ENCODE measurements around the gene TNFAIP8L3. TPM values are rescaled to one million over a fixed set of nuclear protein-coding genes. Genes with fewer than 3 reads are reported as not detected.

Gene TNFAIP8L3
- total and polyA plus RNA-seq, 7 experiments from 2014 or later = not detected

DNA sequence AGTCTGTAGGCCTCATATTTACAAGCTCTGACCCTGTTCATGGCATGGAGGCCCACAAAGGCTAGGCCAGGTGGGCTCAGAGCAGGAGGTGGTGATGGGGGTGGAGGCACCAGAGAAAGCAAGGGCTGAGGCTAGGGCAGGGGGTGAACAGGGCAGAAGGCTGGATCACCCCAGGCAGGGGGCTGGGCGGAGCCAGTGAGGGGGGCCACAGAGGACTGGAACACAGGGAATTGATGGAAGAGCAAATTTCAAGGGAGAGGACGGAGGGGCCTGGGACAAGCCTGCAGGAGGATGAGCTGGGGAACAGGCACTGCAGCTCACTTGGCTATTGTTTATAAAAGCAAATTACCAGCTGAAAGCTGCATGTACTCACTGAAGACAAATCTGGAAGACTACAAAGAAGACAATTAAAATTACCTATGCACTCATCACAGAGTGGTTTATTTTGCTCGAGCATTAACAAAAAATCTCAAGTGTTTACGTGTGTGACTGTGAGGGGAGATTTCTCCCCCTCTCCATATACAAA lies 11.0 kb downstream of the TNFAIP8L3 start:
- ChIA-PET CTCF (no interaction called here), POLR2A (no interaction called here)
- peaks cover 6 to 26% (median 15%) of the 10 kb centered on the region in 5 donors for H3K27me3 Mint-ChIP-seq
- H3K4me1 ChIP-seq (ENCODE audit: control insufficient read depth in 2 of 2, insufficient read depth in 2 of 2, low read length in 2 of 2) = no peaks in the 10 kb centered on the region
- no peaks in the 10 kb centered on the region for H3K36me3 ChIP-seq (ENCODE audit: control insufficient read depth in 2 of 3, insufficient read depth in 3 of 3, low read length in 3 of 3)
- H3K36me3 Mint-ChIP-seq = peaks cover 0 to 2% (median 0%) of the 10 kb centered on the region in 5 donors
- H3K27me3 ChIP-seq (ENCODE audit: control insufficient read depth in 2 of 2, insufficient read depth in 2 of 2, low read length in 2 of 2) = no peaks in the 10 kb centered on the region
- H3K4me1 Mint-ChIP-seq = peaks cover 0 to 6% (median 3%) of the 10 kb centered on the region in 7 donors
- ATAC-seq (no peak), DNase-seq (no peak)
- H3K4me3 Mint-ChIP-seq = no peak overlapping the region
- no peaks in the 10 kb centered on the region for H3K9me3 Mint-ChIP-seq
- no peak overlapping the region for H3K4me3 ChIP-seq (ENCODE audit: low read length)
- intact Hi-C loops (cut with micrococcal nuclease) = no loop called here
- no peak overlapping the region for H3K27ac Mint-ChIP-seq
- H3K27ac ChIP-seq (ENCODE audit: low read depth, low read length) = no peak overlapping the region
- no peaks in the 10 kb centered on the region for H3K9me3 ChIP-seq (ENCODE audit: control insufficient read depth in 2 of 3, low read length in 3 of 3)

- H3K4me1 ChIP-seq (ENCODE audit: control insufficient read depth in 2 of 2, insufficient read depth in 2 of 2, low read length in 2 of 2) = no peaks in the 10 kb centered on the region
- Mint-ChIP-seq H3K4me1 (peaks cover 0 to 18% (median 5%) of the 10 kb centered on the region in 7 donors), H3K4me3 (no peak overlapping the region), H3K27ac (no peak overlapping the region), H3K27me3 (peaks cover 6 to 20% (median 15%) of the 10 kb centered on the region in 5 donors), H3K9me3 (no peaks in the 10 kb centered on the region), H3K36me3 (peaks cover 0 to 5% (median 0%) of the 10 kb centered on the region in 5 donors)
- H3K9me3 ChIP-seq (ENCODE audit: control insufficient read depth in 2 of 3, low read length in 3 of 3) = no peaks in the 10 kb centered on the region
- no peak for ATAC-seq
- DNase-seq = no peak
- ChIA-PET CTCF (interaction anchor here (0.5 kb wide), 1 partner anchor 594 kb away, joined by 3 read pairs; no protein-coding TSS in a partner anchor), POLR2A (interaction anchor here (0.9 kb wide), 1 partner anchor 12 kb away, joined by 3 read pairs; no protein-coding TSS in a partner anchor)
- no peaks in the 10 kb centered on the region for H3K36me3 ChIP-seq (ENCODE audit: control insufficient read depth in 2 of 3, insufficient read depth in 3 of 3, low read length in 3 of 3)
- intact Hi-C loops (cut with micrococcal nuclease) = no loop called here
- no peak overlapping the region for H3K4me3 ChIP-seq (ENCODE audit: low read length)
- H3K27ac ChIP-seq (ENCODE audit: low read depth, low read length) = no peak overlapping the region
- no peaks in the 10 kb centered on the region for H3K27me3 ChIP-seq (ENCODE audit: control insufficient read depth in 2 of 2, insufficient read depth in 2 of 2, low read length in 2 of 2)
Measured at GRCh38 chr15:51082246-51082645, 12.5 kb downstream of the TNFAIP8L3 start.

DNA sequence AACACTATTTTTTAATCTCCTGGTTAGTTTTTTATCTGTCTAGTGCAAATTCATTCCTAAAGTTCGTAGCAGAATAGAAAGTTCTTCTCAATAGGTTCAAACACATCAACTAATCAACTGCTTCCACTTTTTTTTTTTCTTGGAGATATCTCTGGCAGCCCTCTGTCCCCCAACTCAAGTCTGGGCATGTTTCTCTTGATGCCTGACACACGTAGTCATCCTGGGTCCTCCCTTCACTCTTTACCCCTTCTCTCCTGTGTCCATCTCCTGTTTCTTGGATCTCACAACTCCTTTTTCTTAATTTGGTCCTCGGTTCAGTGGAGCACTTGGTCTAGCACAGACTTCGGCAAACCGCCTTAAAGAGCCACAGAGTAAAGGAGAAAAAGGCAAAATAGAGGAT lies 14.4 kb downstream of the TNFAIP8L3 start:
- Histone ChIP-seq H3K4me3 (ENCODE audit: low read length) (no peak overlapping the region), H3K4me1 (ENCODE audit: control insufficient read depth in 2 of 2, insufficient read depth in 2 of 2, low read length in 2 of 2) (no peaks in the 10 kb centered on the region), H3K9me3 (ENCODE audit: control insufficient read depth in 2 of 3, low read length in 3 of 3) (no peaks in the 10 kb centered on the region), H3K27me3 (ENCODE audit: control insufficient read depth in 2 of 2, insufficient read depth in 2 of 2, low read length in 2 of 2) (no peaks in the 10 kb centered on the region), H3K36me3 (ENCODE audit: control insufficient read depth in 2 of 3, insufficient read depth in 3 of 3, low read length in 3 of 3) (no peaks in the 10 kb centered on the region), H3K27ac (ENCODE audit: low read depth, low read length) (no peak overlapping the region)
- ATAC-seq (no peak), DNase-seq (no peak)
- Mint-ChIP-seq H3K27ac (no peak overlapping the region), H3K4me3 (no peak overlapping the region), H3K9me3 (no peaks in the 10 kb centered on the region), H3K36me3 (peaks cover 0 to 5% (median 0%) of the 10 kb centered on the region in 5 donors), H3K27me3 (peaks cover 1 to 31% (median 22%) of the 10 kb centered on the region in 5 donors), H3K4me1 (peaks cover 0 to 31% (median 10%) of the 10 kb centered on the region in 7 donors)
- ChIA-PET CTCF (interaction anchor here (0.6 kb wide), 1 partner anchor 175 kb away, joined by 5 read pairs; no protein-coding TSS in a partner anchor), POLR2A (no interaction called here)
- intact Hi-C loops (cut with micrococcal nuclease) = no loop called here

DNA sequence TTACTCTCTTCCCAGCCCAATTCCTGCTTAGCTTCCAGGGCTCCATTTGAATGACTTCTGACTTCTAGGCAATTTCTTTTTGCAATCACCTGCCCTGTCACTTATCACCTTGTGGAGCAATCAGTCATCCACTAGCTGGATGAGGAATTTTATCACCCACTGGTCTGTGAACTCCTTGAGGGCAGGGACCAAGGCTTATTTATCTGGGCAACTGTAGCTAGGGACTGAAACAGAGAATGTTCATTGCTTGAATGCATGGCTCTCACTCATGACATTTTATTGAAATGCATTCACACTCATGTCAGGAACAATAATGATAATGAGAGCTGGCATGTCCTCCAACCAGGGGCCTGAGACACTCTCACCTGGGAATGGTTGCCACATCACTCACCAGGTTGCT lies 15.5 kb downstream of the TNFAIP8L3 start:
- DNase-seq = no peak
- Mint-ChIP-seq H3K4me1 (peaks cover 0 to 31% (median 10%) of the 10 kb centered on the region in 7 donors), H3K27me3 (peaks cover 0 to 34% (median 25%) of the 10 kb centered on the region in 5 donors), H3K27ac (peak overlapping the region in 1 of 9 donors; percentile 33), H3K9me3 (no peaks in the 10 kb centered on the region), H3K4me3 (no peak overlapping the region), H3K36me3 (peaks cover 0 to 5% (median 0%) of the 10 kb centered on the region in 5 donors)
- Histone ChIP-seq H3K27ac (ENCODE audit: low read depth, low read length) (no peak overlapping the region), H3K27me3 (ENCODE audit: control insufficient read depth in 2 of 2, insufficient read depth in 2 of 2, low read length in 2 of 2) (no peaks in the 10 kb centered on the region), H3K36me3 (ENCODE audit: control insufficient read depth in 2 of 3, insufficient read depth in 3 of 3, low read length in 3 of 3) (no peaks in the 10 kb centered on the region), H3K4me3 (ENCODE audit: low read length) (no peak overlapping the region), H3K4me1 (ENCODE audit: control insufficient read depth in 2 of 2, insufficient read depth in 2 of 2, low read length in 2 of 2) (no peaks in the 10 kb centered on the region), H3K9me3 (ENCODE audit: control insufficient read depth in 2 of 3, low read length in 3 of 3) (no peaks in the 10 kb centered on the region)
- POLR2A ChIA-PET = no interaction called here
- ATAC-seq = no peak
- CTCF ChIA-PET = no interaction called here
- intact Hi-C loops (cut with micrococcal nuclease) = no loop called here

- peak; percentile 30 to 67 (median 46) for DNase-seq
- peak overlapping the region; percentile 35 for H3K4me3 ChIP-seq (ENCODE audit: low read length)
- no peaks in the 10 kb centered on the region for H3K27me3 ChIP-seq (ENCODE audit: control insufficient read depth in 2 of 2, insufficient read depth in 2 of 2, low read length in 2 of 2)
- intact Hi-C loops (cut with micrococcal nuclease) = no loop called here
- peak overlapping the region; percentile 7 for H3K27ac ChIP-seq (ENCODE audit: low read depth, low read length)
- no peaks in the 10 kb centered on the region for H3K4me1 ChIP-seq (ENCODE audit: control insufficient read depth in 2 of 2, insufficient read depth in 2 of 2, low read length in 2 of 2)
- Mint-ChIP-seq H3K36me3 (peaks cover 0 to 5% (median 0%) of the 10 kb centered on the region in 5 donors), H3K27ac (peak overlapping the region in 4 of 9 donors; percentile 32 to 68 (median 41)), H3K4me1 (peaks cover 0 to 31% (median 10%) of the 10 kb centered on the region in 7 donors), H3K27me3 (peaks cover 0 to 30% (median 27%) of the 10 kb centered on the region in 5 donors), H3K4me3 (peak overlapping the region; percentile 33 to 74 (median 60)), H3K9me3 (no peaks in the 10 kb centered on the region)
- CTCF ChIA-PET = no interaction called here
- POLR2A ChIA-PET = no interaction called here
- H3K36me3 ChIP-seq (ENCODE audit: control insufficient read depth in 2 of 3, insufficient read depth in 3 of 3, low read length in 3 of 3) = no peaks in the 10 kb centered on the region
- H3K9me3 ChIP-seq (ENCODE audit: control insufficient read depth in 2 of 3, low read length in 3 of 3) = no peaks in the 10 kb centered on the region
- peak; percentile 75 for ATAC-seq
Measured at GRCh38 chr15:51077221-51078153, 17.2 kb downstream of the TNFAIP8L3 start.

DNA sequence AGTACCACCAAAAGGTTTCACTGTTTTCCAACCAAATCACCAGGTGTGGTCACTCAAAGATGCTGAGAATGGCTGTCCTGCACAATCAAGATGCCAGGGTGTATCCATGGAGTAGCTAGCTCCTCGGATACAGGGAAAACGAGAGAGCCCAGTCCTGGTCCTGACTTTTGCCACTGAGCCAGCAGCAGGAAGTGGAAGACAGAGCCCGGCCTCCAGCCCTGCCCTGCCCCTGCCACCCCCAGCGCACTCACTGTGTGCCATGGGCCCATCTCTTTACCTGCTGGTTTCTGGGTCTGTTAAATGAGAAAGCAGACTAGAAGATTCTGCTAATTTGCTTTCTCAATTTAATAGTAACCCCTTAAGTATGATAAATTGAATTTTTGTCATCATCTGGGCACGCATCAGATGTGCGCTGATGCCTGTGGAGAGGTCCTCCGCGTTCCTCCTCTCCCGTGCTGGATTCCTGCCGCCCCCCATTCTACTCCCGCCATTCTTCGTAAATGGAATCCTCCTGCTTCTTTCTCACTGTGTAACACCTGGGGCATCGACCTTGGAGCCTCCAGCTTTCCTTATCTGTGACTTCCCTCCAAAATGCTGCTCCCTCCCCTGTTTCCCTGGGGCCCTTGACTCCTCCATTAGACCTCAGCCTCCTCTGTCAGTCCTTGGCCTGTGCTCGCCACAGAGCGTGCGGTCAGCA lies 18.0 kb downstream of the TNFAIP8L3 start:
- Histone ChIP-seq H3K27ac (ENCODE audit: low read depth, low read length) (no peak overlapping the region), H3K9me3 (ENCODE audit: control insufficient read depth in 2 of 3, low read length in 3 of 3) (no peaks in the 10 kb centered on the region), H3K4me1 (ENCODE audit: control insufficient read depth in 2 of 2, insufficient read depth in 2 of 2, low read length in 2 of 2) (no peaks in the 10 kb centered on the region), H3K36me3 (ENCODE audit: control insufficient read depth in 2 of 3, insufficient read depth in 3 of 3, low read length in 3 of 3) (no peaks in the 10 kb centered on the region), H3K4me3 (ENCODE audit: low read length) (no peak overlapping the region), H3K27me3 (ENCODE audit: control insufficient read depth in 2 of 2, insufficient read depth in 2 of 2, low read length in 2 of 2) (no peaks in the 10 kb centered on the region)
- peak overlapping the region in 6 of 10 donors; percentile 26 to 72 (median 58) for H3K4me3 Mint-ChIP-seq
- H3K36me3 Mint-ChIP-seq = peaks cover 0 to 5% (median 0%) of the 10 kb centered on the region in 5 donors
- POLR2A ChIA-PET = no interaction called here
- no peak for ATAC-seq
- H3K4me1 Mint-ChIP-seq = peaks cover 0 to 32% (median 11%) of the 10 kb centered on the region in 7 donors
- peak overlapping the region in 2 of 9 donors; percentile 6 to 68 for H3K27ac Mint-ChIP-seq
- DNase-seq = no peak
- peaks cover 0 to 30% (median 27%) of the 10 kb centered on the region in 5 donors for H3K27me3 Mint-ChIP-seq
- CTCF ChIA-PET = no interaction called here
- intact Hi-C loops (cut with micrococcal nuclease) = no loop called here
- H3K9me3 Mint-ChIP-seq = no peaks in the 10 kb centered on the region
